ENCODE measurements around the gene SIPA1L3. TPM values are rescaled to one million over a fixed set of nuclear protein-coding genes. Genes with fewer than 3 reads are reported as not detected.

SIPA1L3 gene
- total and polyA plus RNA-seq, 9 of the 15 experiments (the other 6 are each of a cell fraction or from before 2014, with no cell fraction given): 0.01 to 6.1 (median 2.5) TPM

DNA sequence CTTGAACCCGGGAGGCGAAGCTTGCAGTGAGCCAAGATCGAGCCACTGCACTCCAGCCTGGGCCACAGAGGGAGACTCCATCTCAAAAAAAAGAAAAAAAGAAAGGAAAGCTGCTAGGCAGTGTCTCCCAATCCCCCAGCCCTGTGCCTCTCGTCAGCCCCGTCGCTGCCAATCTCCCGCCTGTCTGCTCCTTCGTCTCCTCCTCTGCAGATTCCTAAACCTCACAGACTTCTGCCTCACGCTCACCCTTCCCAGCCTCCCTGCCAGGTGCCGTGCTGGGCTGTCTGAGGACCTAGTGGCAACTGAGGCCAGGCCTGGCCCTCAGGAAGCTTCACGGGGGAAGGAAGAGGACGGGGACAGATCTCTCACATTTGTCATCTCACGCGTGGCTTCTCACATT, 295.5 kb downstream of the SIPA1L3 start:
- ATAC-seq (no peak), FAIRE-seq (no peak), DNase-seq (ENCODE audit: extremely low read depth in 1 of 4, low spot score in 3 of 4) (no peak)
- Histone ChIP-seq H3K9me3 (replicated peaks; ENCODE audit: control insufficient read depth, insufficient read depth, low read depth, low read length) (no peaks in the 10 kb centered on the region), H4K20me1 (replicated peaks; ENCODE audit: control insufficient read depth, insufficient read depth, low read length) (no peaks in the 10 kb centered on the region), H3K27me3 (ENCODE audit: control insufficient read depth in 2 of 2, insufficient read depth in 2 of 2, low read length in 2 of 2) (peaks cover 2 to 5% of the 10 kb centered on the region in 2 experiments; a peak in 3 of 5 replicates), H3K4me2 (ENCODE audit: insufficient read depth, low read length) (no peak overlapping the region), H3K4me3 (no peak overlapping the region), H3K9me1 (ENCODE audit: control insufficient read depth, insufficient read depth, low read length) (no peaks in the 10 kb centered on the region), H3K36me3 (ENCODE audit: control insufficient read depth, insufficient read depth, low read length) (no peaks in the 10 kb centered on the region), H2AFZ (ENCODE audit: low read depth, low read length) (no peak overlapping the region), H3K4me1 (replicated peaks in 1 of 2; ENCODE audit: control insufficient read depth in 2 of 2, insufficient read depth in 2 of 2, low read length in 2 of 2) (peaks cover 9 to 43% of the 10 kb centered on the region in 2 experiments; a peak in 4 of 5 replicates), H3K27ac (ENCODE audit: extremely low read depth, low read depth, low read length) (no peak overlapping the region), H3K79me2 (ENCODE audit: control insufficient read depth, insufficient read depth, low read length) (no peaks in the 10 kb centered on the region), H3K9ac (ENCODE audit: insufficient read depth in 1 of 2, low read depth in 2 of 2, low read length in 2 of 2) (no peak overlapping the region)
- no peak for TF ChIP-seq HDAC8 (tag; IDR thresholded peaks at IDR 0.05)
- TF ChIP-seq TBP (optimal IDR thresholded peaks at IDR 0.05; ENCODE audit: low read depth, low read length): no peak
- no peak for TF ChIP-seq ZNF551 (CRISPR knock-in tag; IDR thresholded peaks at IDR 0.05)
- TF ChIP-seq ZNF133 (CRISPR knock-in tag; IDR thresholded peaks at IDR 0.05): no peak
- no peak for TF ChIP-seq ATF4 (CRISPR knock-in tag; IDR thresholded peaks at IDR 0.05)
- no peak for TF ChIP-seq MYBL2 (IDR thresholded peaks at IDR 0.05; ENCODE audit: low read depth)
- no peak for TF ChIP-seq MYBL2 (CRISPR knock-in tag; IDR thresholded peaks at IDR 0.05; ENCODE audit: borderline replicate concordance)
- in situ Hi-C loops (cut with MboI): no loop called here
- 70% methylated on average over 14 of the region's 14 CpGs for WGBS (ENCODE audit: insufficient coverage, low coverage, missing lambda C conversion rate)
- POLR2A ChIA-PET: interaction anchor here (0.6 to 1.0 kb wide), 2 partner anchors 19 to 470 kb away, joined by 3 to 4 read pairs; no protein-coding TSS in a partner anchor
- intact Hi-C loops (cut with micrococcal nuclease): no loop called here
- CTCF ChIA-PET (ENCODE audit: low intra/inter-chr PET ratio): no interaction called here
- no TSS peak for BruUV-seq (replicated peaks)

Data from K562 (cell line).